ENCODE measurements around the gene PCAT6.
"Not testable (repeated sequence)": the region's sequence is repeated elsewhere in the genome, so short reads cannot be mapped to it uniquely, and the experiment has no call there.

PCAT6 gene

DNA sequence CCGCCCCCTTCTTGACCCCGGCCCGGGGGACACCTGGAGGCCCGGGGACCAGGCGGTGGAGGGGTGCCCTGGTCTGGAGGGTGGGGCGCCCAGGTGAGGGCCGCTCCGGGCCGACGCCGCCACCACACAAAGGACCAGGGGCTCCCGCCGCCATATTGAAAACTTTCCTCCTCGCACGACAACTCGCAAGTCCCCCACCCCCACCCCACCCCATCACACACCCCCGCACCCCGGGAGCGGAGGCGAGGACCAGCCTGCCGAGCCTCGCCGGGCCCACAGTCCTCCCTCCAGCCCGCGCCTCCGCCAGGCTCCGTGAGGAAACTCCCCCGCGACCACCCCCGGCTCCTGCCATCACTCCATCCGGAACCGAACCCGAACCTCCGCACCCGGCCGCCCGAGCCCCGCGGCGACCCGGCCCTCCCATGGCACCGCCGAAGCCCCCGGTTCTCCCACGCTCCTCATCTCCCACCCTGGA lies 3.3 kb upstream of the PCAT6 start:
- DNase-seq (ENCODE audit: low read depth) = no peak

- peak; percentile 56 for DNase-seq (ENCODE audit: low read depth)
These were observed 2.6 kb upstream of the PCAT6 start, which contains the start of gene KDM5B for GRCh38 chr1:202807926-202808757. Gene KDM5B (minus strand): TSS chr1:202808421. CDS start chr1:202808305, 116 bp downstream.

DNA sequence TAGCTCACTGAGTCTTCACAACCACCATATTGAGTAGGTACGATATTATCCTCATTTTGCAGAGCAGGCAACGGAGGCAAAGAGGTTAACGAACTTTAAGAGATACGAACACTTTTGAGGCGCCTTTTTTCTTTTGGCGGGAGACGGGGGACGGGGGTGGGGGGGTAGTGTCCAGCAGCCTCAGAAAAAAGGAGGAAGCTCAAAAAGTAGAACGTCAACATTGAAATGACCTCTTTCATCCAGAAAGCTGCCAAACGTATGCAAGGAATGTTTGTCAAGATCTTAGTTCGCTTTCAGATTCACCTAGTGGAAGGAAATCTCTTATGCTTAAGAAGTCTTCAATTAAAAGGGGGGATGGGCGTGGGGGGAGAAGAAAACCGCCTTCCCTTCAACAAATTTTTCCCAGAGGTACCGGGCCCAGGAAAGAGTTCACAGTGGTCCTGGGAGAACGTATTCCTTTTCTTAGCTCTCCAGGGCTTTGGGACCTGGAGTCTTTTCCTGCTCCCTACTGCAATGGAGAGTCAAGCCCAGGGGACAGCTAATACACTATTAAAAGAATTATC lies 1.1 kb upstream of the PCAT6 start:
- no peak for DNase-seq (ENCODE audit: low read depth)

- DNase-seq (ENCODE audit: low read depth) = no peak
These were observed 550 bp upstream of the PCAT6 start for GRCh38 chr1:202810193-202810614.

DNA sequence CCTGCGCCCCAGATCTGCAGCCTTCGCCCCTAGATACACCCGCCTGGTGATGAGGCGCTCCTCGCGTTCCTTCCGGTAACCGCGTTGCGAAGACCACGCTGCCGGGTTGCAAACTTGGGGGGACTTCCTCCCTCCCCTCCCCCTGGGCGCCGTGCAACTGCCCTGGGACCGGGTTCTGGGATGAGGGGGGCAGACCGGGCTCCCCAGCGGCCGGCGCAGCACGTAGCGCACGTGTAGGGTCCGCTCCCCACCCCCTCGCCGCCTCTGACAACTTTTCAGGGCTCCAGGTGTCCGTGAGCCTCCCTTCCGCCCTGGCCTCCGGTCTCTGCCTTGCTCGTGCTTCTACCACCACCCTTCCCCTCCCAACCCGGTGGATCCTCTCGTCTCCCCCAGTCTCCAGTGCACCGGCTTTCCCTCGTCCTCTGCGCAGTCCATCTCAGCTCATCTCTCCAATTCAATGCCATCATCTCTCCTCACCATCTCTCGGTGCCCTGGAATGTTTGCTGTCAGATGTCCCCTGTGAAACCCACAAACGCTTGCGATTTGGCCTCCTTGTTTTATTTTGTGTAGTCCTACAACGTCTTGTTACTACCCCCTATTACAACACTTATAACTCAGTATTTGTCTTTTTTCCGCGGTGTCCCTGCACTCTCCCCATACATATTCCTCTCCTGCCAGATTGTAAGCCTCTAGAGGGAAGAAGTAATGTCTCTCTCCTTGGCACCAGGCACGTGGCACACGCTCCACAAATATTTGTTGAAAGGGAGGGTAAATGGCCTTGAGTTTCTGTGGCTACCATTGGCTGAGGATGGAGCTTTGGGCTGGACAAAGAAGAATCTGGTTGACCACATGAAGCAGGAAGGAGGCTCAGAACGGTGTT lies 782 bp downstream of the PCAT6 start:
- no peak for DNase-seq (ENCODE audit: low read depth)

DNA sequence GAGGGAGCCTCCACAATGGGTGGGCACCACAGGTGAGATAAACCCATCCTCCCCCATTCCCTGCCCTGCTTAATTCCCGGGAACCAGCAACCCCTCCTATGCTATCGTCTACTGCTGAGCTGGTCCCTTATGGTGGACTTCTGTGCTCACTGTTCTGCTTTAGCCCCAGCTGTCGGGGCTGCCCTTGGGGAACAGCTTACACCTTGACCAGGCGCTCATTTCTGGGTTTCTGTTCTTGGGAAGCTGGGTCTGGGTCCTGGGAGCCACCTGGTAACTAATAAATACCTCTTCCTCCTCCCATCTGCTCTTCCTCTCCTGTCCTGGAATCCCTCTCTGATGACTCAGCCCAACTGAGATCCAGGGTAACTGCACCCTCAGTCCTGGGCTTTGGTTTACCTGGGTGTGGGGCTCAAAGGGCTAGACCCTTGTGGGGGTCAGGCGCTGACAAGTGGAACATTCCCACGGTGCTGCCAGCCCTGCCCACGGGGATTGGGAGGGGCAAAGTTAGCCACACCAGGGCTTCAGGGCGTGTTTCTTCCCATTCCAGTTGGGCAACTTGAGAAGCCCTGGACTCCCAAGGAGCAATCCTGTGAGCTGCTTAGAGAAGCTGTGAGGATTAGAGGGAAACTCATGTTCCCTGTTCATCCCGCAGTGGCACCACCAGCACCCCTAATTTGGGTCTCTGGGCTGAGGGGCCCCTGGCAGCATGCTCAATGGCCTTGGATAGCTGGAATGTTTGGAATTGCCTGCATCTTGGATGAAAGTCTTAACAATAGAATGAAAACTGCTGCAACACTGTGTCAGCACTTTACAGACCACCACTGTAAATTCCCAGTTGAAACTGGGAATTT lies 1.6 kb downstream of the PCAT6 start:
- no peak for DNase-seq (ENCODE audit: low read depth)

- DNase-seq (ENCODE audit: low read depth) = no peak
These were observed 4.4 kb downstream of the PCAT6 start for GRCh38 chr1:202815120-202815519.

GRCh38 chr1:202818819-202819218 lies 8.1 kb downstream of the PCAT6 start:
- no peak for DNase-seq (ENCODE audit: low read depth)

DNA sequence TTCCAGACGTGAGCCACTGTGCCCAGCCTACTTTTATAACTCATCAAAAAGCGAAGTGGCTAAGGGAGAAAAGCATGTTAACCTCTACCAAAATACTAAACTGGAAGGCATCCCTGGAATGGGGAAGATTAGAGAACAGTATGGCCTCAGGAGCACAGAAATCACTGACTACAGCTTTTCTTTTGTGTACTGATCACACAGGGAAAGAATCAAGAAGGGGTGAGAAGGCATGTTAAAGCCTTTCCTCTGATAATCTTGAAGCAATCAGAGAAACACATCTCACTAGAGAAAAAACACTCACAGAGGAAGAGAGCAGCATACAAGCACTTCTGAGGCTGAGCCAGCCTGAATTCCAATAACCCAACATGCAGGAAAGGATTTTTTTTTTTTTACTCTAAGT lies 10.7 kb downstream of the PCAT6 start:
- DNase-seq (ENCODE audit: low read depth) = no peak

GRCh38 chr1:202825748-202826147 lies 15.0 kb downstream of the PCAT6 start:
- no peak for DNase-seq (ENCODE audit: low read depth)

DNA sequence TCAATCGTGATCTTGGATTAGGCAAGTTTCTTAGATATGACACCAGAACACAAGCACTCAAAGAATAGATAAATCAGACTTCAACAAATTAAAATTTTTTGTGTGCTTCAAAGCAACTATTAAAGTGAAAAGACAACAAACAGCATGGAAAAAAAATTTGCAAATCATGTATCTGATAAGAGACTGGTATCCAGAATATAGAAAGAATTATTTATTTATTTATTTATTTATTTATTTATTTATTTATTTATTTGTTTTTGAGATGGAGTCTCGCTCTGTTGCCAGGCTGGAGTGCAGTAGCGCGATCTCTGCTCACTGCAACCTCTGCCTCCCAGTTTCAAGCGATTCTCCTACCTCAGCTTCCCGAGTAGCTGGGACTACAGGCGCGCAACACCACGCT lies 18.5 kb downstream of the PCAT6 start:
- not testable (repeated sequence) for DNase-seq (ENCODE audit: low read depth)

- DNase-seq (ENCODE audit: low read depth) = no peak
These were observed 21.2 kb downstream of the PCAT6 start for GRCh38 chr1:202831906-202832305.

- no peak for DNase-seq (ENCODE audit: low read depth)
These were observed 24.2 kb downstream of the PCAT6 start for GRCh38 chr1:202834771-202835547.

DNA sequence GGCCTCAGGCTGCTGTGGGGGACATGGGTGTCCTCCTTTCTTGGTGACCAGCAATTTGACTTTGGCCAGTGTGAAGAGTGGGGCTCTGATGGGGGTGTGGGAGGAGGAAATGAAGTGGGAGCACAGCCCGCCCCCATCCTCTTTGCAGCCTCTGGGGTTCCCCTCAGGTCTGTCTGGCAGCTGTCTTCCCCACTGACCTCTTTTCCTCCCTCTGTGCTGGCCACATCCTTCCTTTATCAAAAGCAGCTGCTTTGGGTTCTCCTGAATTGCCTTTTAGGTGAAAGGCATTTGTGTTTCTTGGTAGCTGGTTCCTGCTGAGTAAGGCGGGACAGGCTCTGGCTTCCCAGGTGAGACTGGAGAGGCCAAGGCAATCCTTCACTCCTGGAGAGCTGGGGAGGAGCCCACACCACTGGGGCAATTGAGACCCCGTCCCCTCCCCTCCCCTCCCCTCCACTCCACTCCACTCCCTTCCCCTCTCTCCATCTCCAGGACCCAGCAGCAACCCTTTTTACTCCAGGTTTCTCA lies 24.9 kb downstream of the PCAT6 start:
- no peak for DNase-seq (ENCODE audit: low read depth)

- DNase-seq (ENCODE audit: low read depth) = no peak
These were observed 26.1 kb downstream of the PCAT6 start for GRCh38 chr1:202836623-202837403.

DNA sequence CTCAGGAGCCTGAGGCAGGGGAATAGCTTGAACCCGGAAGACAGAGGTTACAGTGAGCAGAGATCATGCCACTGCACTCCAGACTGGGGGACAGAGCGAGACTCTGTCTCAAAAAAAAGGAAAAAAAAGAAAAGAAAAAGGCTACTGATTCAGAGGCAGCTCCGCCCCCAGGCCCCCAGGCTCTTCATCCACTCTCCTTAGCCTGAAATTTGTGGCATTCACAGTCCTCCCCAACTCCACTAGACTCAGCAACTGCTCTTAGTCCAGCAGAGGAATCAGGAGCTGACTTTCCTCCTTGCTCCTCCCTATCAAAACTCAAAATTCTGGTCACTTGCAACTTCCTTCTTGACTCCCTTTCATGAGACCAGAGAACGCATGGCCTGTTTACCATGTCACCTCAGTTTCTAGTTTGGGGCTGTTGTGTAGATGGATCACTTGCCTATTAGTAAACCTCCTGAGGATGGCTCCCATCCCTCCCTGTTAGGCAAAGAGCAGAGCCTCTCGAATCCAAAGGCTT lies 27.1 kb downstream of the PCAT6 start:
- no peak for DNase-seq (ENCODE audit: low read depth)

DNA sequence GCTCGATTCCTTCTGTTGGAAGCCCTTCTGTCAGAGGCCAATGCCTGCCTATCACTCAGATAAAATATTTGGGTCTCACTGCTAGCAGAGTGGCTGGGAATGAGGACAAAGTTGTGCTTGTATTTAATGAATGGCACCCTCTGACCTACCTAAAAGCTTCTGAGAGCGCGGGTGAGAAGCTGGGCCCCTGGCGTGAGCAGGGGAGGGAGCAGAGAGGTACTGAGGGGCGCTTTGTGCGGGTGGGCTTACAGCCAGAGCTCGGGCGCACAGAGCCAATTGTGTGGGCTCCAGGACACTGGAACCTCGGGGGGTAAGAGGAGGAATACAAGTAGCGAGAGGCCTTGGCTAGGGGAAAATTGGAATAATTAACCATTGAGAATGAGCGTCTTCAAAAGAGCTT lies 32.3 kb downstream of the PCAT6 start:
- DNase-seq (ENCODE audit: low read depth) = no peak

GRCh38 chr1:202844259-202844658 lies 33.5 kb downstream of the PCAT6 start:
- DNase-seq (ENCODE audit: low read depth) = no peak

DNA sequence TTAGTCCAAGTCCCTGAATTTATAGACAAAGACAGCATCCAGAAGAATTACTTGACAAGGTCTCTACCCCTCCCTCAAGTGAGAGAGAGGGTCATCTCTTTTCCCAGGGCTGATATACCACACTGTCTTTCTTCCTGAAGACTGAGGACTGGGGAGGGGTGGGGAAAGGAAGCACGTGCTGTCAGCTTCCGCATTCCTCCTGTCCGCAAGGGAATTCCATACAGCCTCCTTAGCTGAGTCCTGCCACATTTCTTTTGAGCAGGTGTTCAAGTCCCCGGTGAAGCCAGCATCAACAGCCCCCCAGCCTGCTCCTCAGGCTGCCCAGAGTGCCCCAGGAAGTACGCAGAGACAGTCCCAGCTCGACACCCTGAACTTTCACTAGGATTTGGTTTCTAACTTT lies 34.2 kb downstream of the PCAT6 start:
- DNase-seq (ENCODE audit: low read depth) = no peak

- DNase-seq (ENCODE audit: low read depth) = no peak
These were observed 37.4 kb downstream of the PCAT6 start for GRCh38 chr1:202848191-202848542.

All from fibroblast of the conjunctiva (primary cell).